Osteoblast (primary cell): ENCODE data around the gene ANKRD28. TPM values are rescaled to one million over a fixed set of nuclear protein-coding genes. Genes with fewer than 3 reads are reported as not detected.
"Not testable (repeated sequence)": the region's sequence is repeated elsewhere in the genome, so short reads cannot be mapped to it uniquely, and the experiment has no call there.

Experiments used
- DNase-seq: peaks from one replicate; pipeline ENCODE4 v3.0.0; 2011; ENCODE audit warnings: low spot score, mixed read lengths; ENCODE audit not compliant: insufficient read length; ENCODE audit errors: missing footprints
- H2AFZ ChIP-seq: 2 replicates; pipeline ENCODE4 v1.6.0; 2011; ENCODE audit warnings: mild to moderate bottlenecking, low read length
- H3K27ac ChIP-seq: 2 replicates; pipeline ENCODE4 v1.5.1; 2011; ENCODE audit warnings: mild to moderate bottlenecking, low read depth, low read length, moderate library complexity
- H3K27me3 ChIP-seq: 2 replicates; pipeline ENCODE4 v1.6.0; 2012; ENCODE audit warnings: mild to moderate bottlenecking, control low read depth, inconsistent platforms, low read length, moderate library complexity; ENCODE audit not compliant: insufficient read depth
- H3K36me3 ChIP-seq: 2 replicates; pipeline ENCODE4 v1.5.1; 2011; ENCODE audit warnings: mild to moderate bottlenecking, low read length, control low read depth, moderate library complexity; ENCODE audit not compliant: insufficient read depth
- H3K4me1 ChIP-seq: 2 replicates; pipeline ENCODE4 v1.5.1; 2011; ENCODE audit warnings: mild to moderate bottlenecking, low read length, control low read depth, moderate library complexity; ENCODE audit not compliant: insufficient read depth
- H3K4me2 ChIP-seq: 2 replicates; pipeline ENCODE4 v1.6.0; 2011; ENCODE audit warnings: mild to moderate bottlenecking, low read length; ENCODE audit not compliant: insufficient read depth
- H3K4me3 ChIP-seq: fragments of 200-600 bp; sonication (generic); 3 replicates; pipeline ENCODE4 v1.5.1; 2012; ENCODE audit warnings: mild to moderate bottlenecking, low read length, inconsistent platforms; ENCODE audit not compliant: insufficient read depth
- H3K79me2 ChIP-seq: 2 replicates; pipeline ENCODE4 v1.6.0; 2012; ENCODE audit warnings: mild to moderate bottlenecking, low read length, control low read depth, inconsistent platforms; ENCODE audit not compliant: insufficient read depth
- H3K9me3 ChIP-seq: 2 replicates; pipeline ENCODE4 v1.5.1; 2011; ENCODE audit warnings: low read depth, low read length, control low read depth
- H4K20me1 ChIP-seq: 2 replicates; pipeline ENCODE4 v1.6.0; 2012; ENCODE audit warnings: mild to moderate bottlenecking, low read length, control low read depth; ENCODE audit not compliant: insufficient read depth
- total RNA-seq: library from RNA; depleted of rRNA; stranded (reverse); fragments of >200 nt; gene quantifications from 2 replicates; pipeline ENCODE4 v1.2.3, GENCODE V29; 2012
- TF ChIP-seq, protein P1 (sequence below): IDR thresholded peaks from 2 replicates; pipeline ENCODE4 v1.5.1; 2011; ENCODE audit warnings: mild to moderate bottlenecking, low read depth, low read length, moderate library complexity; ENCODE audit errors: extremely low read depth

Gene ANKRD28
- total RNA-seq, 1 donor, result 223 TPM

- DNase-seq, result no peak
- peaks cover 29% of the 10 kb centered on the region for H3K4me1 ChIP-seq
- no peak overlapping the region for H3K4me2 ChIP-seq
- no peaks in the 10 kb centered on the region for H3K27me3 ChIP-seq
- peaks cover 65% of the 10 kb centered on the region for H3K79me2 ChIP-seq
- H4K20me1 ChIP-seq, result no peaks in the 10 kb centered on the region
- H2AFZ ChIP-seq, result no peak overlapping the region
- H3K36me3 ChIP-seq, result no peaks in the 10 kb centered on the region
- no peak overlapping the region for H3K27ac ChIP-seq
- H3K4me3 ChIP-seq, result no peak overlapping the region
- no peaks in the 10 kb centered on the region for H3K9me3 ChIP-seq
- TF ChIP-seq, protein P1, sequence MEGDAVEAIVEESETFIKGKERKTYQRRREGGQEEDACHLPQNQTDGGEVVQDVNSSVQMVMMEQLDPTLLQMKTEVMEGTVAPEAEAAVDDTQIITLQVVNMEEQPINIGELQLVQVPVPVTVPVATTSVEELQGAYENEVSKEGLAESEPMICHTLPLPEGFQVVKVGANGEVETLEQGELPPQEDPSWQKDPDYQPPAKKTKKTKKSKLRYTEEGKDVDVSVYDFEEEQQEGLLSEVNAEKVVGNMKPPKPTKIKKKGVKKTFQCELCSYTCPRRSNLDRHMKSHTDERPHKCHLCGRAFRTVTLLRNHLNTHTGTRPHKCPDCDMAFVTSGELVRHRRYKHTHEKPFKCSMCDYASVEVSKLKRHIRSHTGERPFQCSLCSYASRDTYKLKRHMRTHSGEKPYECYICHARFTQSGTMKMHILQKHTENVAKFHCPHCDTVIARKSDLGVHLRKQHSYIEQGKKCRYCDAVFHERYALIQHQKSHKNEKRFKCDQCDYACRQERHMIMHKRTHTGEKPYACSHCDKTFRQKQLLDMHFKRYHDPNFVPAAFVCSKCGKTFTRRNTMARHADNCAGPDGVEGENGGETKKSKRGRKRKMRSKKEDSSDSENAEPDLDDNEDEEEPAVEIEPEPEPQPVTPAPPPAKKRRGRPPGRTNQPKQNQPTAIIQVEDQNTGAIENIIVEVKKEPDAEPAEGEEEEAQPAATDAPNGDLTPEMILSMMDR, result no peak
Observed at GRCh38 chr3:15819576-15819975, 21.8 kb upstream of the ANKRD28 start.

GRCh38 chr3:15819043-15819442 lies 21.3 kb upstream of the ANKRD28 start:
- H3K79me2 ChIP-seq, result peaks cover 68% of the 10 kb centered on the region
- DNase-seq, result no peak
- TF ChIP-seq, protein P1, result no peak
- no peak overlapping the region for H3K27ac ChIP-seq
- H3K4me1 ChIP-seq, result peaks cover 29% of the 10 kb centered on the region
- H3K9me3 ChIP-seq, result no peaks in the 10 kb centered on the region
- no peaks in the 10 kb centered on the region for H3K36me3 ChIP-seq
- no peak overlapping the region for H3K4me2 ChIP-seq
- no peaks in the 10 kb centered on the region for H4K20me1 ChIP-seq
- no peak overlapping the region for H2AFZ ChIP-seq
- no peaks in the 10 kb centered on the region for H3K27me3 ChIP-seq
- no peak overlapping the region for H3K4me3 ChIP-seq

DNA sequence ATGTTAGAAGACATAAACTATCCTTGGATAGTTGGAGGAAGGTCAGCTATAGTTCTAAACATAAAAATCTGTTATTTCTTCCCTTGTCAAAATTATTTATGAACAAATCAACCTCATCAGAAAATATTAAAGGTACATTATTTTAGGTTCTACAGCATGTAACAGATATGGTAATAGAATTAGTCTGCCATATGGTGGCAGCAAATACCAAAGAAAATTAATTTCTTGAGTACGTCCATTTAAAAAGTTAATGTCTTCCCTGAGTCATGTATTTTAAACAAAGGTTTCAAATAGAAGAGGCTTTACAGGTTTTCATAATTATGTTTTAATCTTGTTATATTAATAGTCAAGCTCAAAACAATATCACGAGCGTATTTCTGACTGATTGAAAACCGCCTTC lies 17.9 kb upstream of the ANKRD28 start:
- Histone ChIP-seq H4K20me1 (no peaks in the 10 kb centered on the region), H3K4me2 (no peak overlapping the region), H3K27ac (peak overlapping the region; percentile 29), H3K27me3 (no peaks in the 10 kb centered on the region), H3K9me3 (no peaks in the 10 kb centered on the region), H3K4me1 (peaks cover 10% of the 10 kb centered on the region), H3K79me2 (peaks cover 55% of the 10 kb centered on the region), H3K36me3 (no peaks in the 10 kb centered on the region), H2AFZ (no peak overlapping the region), H3K4me3 (no peak overlapping the region)
- no peak for DNase-seq
- TF ChIP-seq, protein P1, result peak; percentile 54

- not testable (repeated sequence) for H3K36me3 ChIP-seq, H3K4me3 ChIP-seq, H3K4me2 ChIP-seq, H4K20me1 ChIP-seq, H2AFZ ChIP-seq, H3K9me3 ChIP-seq, DNase-seq, H3K27me3 ChIP-seq, H3K4me1 ChIP-seq, H3K27ac ChIP-seq
- H3K79me2 ChIP-seq, result peaks cover 54% of the 10 kb centered on the region
Observed at GRCh38 chr3:15813079-15813478, 15.3 kb upstream of the ANKRD28 start.
